ENCODE data around the gene C21orf58. TPM values are rescaled to one million over a fixed set of nuclear protein-coding genes. Genes with fewer than 3 reads are reported as not detected.

C21orf58 gene
- total RNA-seq, 1 donor from 2014 or later = 4.7 TPM

DNA sequence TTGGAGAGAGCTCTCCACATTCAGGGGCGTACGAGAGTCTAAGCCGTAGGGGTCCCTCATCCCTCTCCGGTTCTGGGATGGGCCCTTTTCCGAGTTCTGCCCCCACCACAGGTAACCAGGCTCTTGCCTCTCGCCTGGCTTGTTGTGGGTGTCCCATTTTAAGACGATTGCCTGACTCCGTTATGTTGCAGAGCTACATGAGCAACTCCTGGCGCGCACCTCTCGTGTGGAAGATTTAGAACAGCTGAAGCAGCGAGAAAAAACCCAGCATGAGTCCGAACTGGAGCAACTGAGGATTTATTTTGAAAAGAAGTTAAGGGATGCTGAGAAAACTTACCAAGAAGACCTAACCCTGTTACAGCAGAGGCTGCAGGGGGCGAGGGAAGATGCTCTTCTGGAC is 29.2 kb upstream of the C21orf58 start:
- no peak for ATAC-seq

DNA sequence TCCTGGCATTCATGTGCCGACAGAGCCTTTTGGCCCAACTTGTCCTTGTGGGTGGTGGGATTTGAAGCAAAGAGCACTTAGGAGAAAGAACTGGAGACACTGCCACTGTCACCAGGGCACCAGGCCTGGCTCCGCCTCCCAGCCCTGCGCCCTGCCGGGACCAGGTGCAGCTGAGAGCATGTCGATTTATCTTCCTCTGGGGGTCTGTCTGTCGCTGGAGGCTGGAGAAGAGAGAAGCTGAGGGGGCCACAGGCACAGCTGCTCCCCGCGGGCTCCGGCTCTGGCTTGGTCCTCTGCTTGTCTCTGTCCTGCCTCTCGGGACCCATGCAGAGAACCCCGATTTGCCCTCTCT is 28.5 kb upstream of the C21orf58 start:
- ATAC-seq = no peak

DNA sequence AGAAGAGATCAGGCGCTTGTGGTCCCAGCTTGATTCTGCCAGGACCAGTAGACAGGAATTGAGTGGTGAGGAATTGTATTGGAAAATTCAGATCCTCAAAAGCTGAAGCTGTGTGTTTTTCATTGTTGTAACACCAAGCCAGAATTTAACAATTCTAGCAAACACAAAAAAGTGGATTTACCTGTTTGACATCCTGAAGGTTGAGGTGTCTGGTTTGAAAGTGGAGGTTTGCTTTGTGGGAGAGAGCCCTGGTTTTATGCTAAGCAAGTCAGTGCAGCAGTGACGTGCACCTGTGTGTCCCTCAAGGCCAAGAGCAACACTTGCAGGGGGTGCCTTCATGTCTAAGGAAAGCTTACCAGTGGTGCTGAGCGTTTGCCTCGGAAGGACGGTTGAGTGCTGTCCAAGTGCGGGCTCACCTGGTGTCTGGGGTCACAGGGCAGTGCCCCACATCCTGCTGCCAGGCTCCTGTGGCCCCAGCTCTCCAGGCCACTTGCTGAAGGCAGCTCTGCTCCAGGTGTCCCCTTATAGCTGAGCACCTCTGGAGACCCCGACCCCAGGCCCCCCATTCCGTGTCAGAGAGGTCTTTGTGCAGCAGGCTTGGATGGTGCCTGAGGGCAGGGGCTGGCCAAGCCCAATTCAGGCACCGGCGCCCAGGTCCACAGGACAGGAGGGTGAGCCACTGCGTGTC is 27.9 kb upstream of the C21orf58 start:
- ATAC-seq = no peak

DNA sequence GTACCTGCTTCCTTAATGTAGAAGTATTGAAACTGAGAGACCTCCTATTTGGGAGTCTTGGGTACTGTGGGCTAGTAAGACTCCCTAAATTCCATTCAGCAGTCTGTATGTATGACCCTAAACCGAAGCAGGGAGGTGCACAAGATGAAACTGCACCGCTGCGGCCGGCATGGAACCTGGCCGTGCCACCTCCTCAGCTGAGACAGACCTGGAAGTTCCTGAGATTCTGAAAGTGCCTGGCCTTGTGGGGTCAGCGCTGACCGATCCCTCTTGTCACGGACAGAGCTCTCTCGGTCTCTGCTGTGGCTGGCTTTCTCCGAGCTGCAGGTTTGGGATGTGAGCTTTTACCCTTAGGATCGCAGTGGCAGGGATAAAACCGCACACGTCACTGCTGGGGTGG is 27.3 kb upstream of the C21orf58 start:
- ATAC-seq = no peak

DNA sequence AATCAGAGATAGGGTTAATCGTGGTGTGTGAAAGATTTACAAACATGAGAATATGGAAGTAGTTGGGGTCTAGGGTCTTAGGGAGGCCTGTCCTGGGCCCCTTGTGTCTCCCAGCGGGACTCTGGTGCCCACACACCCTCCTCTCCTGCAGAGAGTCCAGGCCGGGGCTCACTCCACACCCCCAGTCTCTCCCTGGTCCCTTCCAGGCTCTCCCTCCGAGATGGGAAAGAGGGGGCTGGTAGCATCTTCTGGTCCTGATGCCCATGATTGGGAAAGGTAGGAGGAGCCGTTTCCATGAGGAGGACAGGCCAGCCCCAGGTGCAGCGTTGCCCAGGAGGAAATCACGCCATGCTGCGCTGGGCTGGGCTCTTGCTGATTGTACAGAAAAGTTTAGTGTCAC is 26.9 kb upstream of the C21orf58 start:
- ATAC-seq = no peak

DNA sequence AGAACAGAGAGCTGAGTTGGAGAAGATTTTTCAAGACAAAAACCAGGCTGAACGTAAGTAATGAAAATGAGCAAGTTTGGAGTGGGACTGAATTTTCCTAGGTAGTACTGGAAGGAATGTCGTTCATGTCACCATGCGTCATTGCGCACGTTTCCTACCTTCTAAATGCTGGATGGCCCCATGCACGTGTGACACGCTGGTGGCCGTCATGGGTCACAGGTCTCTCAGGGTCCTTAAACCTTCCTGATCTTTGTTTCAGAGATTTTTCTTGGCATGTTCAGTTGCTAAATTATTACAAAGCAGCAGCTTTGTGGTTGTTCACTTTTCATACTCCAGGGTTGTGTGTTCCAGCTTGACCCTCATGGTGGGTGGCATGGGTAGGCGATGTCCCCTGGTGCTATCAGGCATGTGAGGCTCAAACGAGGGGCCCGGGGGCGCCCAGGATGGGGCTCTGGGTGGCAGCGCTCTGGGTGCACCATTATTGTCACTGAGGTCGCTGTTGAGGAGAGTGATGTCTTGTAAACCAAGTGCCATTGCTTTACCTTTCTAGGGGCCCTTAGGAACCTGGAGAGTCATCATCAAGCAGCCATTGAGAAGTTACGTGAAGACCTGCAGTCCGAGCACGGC is 25.6 kb upstream of the C21orf58 start:
- no peak for ATAC-seq

DNA sequence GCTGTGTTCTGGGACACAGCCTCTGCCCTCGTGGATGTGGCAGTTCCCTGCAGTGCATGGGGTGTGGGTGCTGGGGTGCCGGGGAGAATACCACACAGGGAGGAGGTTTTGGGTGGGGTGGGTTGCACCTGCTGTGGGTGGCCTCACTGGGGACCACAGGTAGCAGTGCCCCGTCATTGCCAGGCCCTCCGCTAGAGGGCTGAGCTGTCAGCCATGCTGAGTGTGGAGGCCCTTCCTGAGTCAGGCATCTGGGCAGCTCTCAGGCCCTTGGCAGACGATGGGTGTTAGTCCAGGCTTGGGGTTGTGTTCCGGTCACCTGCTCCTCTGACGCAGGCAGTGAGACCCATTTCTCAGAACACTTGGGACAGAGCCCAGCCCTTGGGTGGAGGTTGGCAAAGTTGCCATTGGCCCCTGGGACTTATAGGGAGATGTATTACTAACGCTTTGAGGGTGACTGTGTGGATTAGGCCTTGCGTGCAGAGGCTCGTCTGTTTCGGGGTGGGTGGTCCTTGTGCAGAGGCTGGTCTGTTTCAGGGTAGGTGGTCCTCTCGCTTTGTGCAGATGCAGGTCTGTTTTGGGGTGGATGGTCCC is 24.2 kb upstream of the C21orf58 start:
- peak; percentile 97 for ATAC-seq

DNA sequence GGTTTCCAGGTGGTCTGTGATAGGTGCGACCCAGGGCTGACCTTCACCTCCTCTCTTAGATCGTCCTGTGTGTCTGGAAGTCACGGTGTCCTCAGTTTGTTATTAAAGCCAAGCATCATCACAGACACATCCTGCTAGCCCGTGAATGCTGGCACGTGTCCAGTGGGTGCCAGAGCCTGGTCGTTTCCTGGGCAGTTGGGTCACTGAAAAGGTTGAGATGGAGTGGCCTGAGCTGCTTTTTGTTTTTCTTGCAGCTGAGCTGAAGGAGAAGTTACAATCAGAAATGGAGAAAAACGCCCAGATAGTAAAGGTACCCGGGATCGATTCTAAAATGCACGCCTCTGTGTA is 23.5 kb upstream of the C21orf58 start:
- no peak for ATAC-seq

DNA sequence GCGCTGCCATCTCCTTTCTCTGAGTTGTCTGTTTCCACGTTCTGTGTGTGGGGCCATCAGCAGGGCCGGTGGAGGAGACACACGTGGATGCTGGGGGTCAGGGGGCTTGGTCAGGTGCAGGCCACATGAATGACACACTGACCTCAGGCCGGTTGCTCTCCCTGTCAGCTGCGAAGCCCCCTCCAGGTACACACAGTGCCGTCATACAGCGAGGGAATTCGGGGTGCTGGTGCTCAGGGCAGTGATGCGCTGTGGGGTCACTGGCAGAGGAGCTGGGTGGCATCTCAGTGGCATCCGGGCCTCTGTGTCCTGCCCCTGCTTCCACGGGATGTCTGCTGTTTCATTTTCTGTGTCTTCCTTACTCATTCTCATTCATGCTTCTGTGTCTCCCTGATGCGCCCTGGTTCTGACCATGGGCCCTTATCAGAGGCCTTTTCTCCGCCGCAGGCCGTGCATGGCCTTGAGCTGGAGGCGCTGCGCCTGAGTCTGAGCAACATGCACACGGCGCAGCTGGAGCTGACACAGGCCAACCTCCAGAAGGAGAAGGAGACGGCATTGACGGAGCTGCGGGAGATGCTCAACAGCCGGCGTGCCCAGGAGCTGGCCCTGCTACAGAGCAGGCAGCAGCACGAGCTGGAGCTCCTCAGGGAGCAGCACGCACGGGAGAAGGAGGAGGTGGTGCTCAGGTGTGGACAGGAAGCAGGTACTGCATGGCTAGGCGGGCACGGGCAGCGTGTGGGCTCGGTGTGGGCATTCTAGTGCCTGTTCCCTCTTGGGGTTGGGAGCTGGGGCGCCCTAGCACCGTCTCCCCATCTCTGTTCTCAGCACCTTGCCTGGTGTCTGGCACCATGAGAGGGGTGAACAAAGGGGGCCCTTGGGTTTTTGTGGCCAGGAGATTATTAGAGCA is 22.9 kb upstream of the C21orf58 start:
- ATAC-seq = no peak

DNA sequence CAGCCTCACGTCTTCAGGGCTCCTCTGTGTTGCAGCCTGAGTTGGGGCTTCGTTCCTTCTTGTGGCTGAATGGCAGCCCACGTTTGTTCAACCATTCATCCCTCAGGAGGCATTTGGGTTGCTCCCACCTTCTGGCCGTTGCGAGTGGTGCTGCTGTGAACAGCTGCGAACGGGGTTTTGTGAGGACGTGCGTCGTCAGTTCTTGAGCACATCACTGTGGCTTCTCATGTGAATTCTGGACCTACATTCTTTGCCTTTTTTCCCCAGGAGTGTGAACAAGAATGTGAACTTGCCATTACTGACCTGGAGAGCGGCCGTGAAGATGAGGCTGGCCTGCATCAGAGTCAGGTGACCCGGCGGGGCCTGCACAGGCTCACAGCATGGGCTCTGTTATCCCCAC is 22.2 kb upstream of the C21orf58 start:
- no peak for ATAC-seq

DNA sequence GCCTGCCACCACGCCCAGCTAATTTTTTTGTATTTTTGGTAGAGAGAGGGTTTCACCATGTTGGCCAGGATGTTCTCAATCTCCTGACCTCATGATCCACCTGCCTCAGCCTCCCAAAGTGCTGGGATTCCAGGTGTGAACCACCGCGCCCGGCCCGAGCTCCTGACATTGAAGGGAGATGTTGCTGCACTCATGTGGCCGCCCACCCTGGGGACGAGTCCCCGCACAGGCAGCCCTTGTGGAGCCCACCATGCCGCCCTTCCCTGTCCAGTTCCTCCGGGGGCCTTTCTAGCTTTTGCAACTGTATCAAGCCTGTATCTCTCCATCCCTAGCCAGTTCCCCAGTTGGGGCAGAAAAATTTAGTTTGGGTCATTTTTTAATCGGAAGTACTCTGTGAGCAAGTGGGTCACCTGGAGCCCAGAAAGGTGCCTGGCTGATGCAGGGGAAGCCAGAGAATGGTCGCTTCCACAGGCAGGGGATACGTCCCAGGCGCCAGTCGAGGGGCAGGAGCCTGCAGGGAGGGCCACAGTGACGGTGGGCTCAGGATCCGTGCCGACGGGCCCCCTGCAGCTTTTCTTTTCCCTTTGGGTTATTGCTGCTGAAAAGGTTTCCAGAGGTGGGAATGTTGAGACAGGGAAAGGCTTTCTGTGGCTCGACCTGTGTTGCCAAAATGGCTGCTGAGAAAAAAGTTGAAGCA is 20.7 kb upstream of the C21orf58 start:
- no peak for ATAC-seq

DNA sequence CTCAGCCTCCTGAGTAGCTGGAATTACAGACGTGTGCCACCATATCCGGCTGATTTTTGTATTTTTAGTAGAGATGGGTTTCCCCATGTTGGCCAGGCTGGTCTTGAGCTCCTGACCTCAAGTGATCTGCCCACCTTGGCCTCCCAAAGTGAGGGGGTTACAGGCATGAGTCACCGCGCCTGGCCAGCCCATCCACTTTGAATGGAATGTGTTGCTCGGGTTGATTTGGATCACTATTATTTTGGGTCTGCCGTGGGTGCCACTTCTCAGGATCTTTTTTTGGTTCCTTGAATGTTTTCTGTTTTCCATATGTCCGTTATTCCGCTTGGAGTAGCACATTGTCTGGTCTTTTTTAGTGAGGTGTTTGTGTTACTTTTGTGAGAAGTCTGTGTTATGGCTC is 17.3 kb upstream of the C21orf58 start:
- no peak for ATAC-seq

DNA sequence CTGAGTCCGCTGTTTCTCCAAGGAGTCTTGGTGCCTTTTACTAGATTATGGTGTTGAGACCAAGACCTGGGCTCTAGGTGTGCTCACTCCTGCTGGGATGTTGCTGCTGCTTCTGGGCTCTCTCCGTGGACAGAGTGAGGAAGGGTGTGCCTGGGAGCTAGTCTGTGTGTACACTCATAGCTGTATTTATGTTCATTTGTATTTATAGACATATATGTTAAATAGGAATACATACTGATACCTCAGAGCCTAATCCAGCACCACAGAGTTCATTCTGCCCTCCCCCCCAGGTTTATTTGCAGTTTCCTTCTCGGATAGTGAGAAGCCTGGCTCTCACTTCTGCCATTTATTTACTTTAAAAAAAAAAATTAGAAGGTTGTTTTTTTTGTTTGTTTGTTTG is 12.9 kb upstream of the C21orf58 start:
- ATAC-seq = no peak

DNA sequence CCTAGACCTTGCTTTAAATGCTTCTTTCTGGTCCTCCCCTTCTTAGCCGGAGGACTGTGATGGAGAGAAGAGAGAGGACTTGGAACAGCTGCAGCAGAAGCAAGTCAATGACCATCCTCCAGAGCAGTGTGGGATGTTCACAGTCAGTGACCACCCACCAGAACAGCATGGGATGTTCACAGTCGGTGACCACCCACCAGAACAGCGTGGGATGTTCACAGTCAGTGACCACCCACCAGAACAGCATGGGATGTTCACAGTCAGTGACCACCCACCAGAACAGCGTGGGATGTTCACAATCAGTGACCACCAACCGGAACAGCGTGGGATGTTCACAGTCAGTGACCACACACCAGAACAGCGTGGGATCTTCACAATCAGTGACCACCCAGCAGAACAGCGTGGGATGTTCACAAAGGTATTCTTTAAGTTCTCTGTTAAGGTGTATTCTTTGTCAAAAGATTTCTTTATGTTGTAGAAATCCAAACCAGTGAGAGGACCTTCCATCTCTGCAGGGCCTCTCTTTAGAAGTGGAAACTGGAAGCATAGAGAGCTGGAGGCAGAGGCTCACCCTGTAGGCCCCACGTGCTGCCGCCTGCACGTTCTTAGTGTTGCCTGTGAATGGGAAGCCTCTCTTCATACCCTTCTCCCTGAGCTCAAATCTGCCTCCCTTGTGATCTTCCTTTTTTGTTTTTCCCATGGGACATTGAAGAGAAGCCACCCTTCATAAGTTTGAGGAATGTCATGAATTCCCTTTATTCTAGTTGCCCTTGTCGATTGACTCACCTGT is 10.9 kb upstream of the C21orf58 start:
- ATAC-seq = no peak

DNA sequence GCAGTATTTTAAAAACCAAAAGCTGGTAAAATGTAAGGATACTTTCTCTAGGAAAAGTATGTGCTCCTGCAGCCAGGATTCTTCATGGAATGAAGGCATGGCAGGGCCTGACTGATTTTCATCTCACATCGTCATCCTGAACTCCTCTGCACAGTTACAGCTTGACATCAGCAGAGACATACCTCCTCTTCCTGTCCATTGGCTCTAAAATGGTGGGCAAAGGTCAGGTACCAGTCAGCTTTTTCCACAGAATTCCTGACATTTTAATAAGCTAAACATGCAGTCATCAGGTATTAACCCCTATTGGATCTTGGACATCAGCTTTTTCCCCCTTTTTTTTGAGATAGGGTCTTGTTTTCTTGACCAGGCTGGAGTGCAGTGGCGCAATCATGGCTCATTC is 6.1 kb upstream of the C21orf58 start:
- no peak for ATAC-seq

DNA sequence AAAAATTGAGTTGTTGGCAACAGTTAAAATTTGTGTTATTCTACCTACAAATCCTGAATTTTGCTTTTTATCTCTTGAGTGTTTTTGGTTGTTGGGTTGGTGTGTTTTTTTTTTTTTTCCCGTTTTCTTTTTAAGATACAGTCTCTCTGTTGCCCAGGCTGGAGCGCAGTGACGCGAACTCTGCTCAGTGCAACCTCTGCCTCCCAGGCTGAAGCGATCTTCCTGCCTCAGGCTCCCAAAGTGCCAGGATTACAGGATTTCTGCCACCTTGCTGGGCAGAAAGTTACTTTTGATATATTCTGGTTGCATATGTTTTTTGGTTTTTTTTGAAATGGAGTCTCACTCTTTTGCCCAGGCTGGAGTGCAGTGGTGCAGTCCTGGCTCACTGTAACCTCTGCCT is 4.5 kb upstream of the C21orf58 start:
- no peak for ATAC-seq

DNA sequence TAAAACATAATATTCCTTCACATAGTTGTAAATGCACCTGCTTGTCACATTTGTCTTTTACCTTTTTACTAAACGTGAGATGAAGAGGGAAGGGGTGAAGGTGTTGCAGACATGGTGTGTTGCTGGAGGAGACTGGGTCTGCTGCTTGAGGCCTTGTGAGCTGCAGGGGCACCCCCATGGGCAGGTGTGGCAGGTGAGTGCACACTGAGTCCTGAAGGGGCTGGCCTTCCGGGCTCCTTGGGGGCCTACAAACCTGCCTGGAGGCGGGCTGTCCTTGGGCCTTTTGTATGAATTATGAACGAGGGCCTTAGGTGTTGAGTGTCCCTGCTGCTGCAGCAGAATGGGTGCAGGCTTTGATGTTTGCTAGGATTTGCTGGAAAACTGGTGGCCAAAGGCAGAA is 4.0 kb upstream of the C21orf58 start:
- no peak for ATAC-seq

DNA sequence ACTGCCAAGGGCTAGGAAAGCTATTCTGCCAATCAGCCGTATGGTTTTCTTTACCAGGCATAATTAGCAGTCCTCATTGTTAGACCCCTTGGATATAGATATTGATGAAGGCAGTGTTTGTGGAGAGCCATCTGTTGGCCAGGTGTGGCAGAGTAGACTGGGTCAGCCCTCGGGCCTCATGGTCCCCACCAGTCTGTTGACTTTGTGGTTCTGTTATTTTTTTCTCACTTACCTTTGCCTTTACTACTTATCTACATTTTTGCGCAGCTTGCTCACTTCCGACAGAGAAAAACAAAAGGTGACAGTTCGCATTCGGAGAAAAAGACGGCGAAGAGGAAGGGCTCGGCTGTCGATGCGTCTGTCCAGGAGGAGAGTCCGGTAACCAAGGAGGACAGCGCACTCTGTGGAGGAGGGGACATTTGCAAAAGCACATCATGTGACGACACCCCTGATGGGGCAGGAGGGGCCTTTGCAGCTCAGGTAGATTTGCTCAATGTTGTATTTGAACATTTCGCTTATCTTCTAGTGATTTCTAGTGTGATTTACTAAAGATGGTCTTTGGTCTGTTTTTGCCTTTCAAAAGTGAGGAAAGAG is 2.5 kb upstream of the C21orf58 start:
- ATAC-seq = no peak

DNA sequence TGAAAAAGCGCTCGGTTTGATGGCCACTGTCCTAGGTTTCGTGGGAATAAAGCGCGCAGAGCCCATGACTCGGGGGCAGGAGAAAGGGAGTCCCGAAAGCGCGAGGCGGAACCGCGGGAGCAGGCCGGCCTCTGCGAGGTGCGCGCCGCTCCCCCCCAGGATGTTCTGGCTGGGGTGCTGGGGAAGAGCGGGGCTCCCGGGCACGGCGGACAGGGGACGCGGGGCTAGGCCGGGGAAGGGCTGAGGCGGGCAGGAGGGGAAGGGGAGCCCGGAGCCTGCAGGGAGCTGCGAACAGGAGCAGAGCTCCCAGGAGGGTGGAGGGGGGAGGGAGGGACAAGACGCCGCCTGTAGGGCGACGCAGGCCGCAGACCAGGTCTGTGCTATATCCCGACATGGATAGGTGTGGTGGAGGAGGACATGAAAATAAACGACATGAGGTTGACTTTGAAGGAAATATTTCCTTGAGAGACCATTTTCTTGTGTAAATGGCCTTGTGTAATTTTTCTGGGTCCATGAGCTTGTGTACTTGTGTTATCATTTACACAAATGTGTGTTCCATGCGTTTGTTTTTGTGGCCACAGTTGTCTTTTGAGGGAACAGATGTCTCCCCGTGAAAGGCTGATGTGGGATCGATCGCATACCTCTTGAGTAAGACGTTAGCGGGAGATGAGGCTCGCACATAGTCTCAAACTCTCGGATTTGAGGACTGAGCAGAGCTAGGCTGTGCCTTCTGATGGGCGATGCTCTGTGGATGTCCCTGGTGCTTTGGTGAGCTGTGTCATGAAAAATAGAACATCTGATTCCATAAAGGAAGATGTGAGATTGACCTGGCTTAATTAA is 1.6 kb upstream of the C21orf58 start:
- ATAC-seq = peak; percentile 28

DNA sequence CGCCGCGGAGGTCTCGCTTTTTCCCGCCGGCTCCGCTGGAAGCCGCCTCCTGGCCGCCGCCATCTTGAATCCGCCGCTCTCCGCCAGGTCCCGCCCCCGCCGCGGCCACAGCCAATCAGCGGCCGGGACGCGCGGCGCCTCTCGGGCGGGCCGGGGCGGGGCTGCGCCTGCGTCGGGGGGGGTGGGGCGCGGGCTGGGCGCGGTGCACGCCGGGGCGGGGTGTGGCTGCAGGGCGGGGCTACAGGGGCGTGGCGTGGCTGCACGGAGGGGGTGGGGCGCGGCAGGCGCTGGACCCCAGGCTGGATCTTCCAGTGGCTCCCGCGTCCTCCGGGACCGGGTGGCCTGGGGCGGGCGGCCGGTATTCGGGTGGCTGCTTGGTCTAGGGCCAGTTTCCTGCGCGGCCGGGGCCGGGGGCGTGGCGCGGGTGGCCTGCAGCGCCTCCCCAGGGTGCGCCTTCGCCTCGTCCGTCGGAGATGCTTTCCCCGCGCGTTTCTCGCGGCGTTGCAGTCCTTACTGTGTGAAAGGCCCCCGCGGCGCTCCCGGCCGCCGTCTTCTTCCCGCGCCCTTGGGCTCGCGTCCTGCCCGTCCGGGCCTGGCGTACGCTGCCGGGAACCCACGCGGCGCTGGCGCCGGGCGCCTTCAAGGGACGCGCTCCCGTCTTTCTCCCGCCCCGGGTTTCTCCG is 861 bp upstream of the C21orf58 start:
- ATAC-seq = peak; percentile 90

Data from esophagus mucosa (tissue), 1 donor.